GM19023 (cell line): ENCODE data around the gene NCAPD3.

Experiments
- ATAC-seq: cut with Tn5 transposase; IDR thresholded peaks from one replicate; pipeline ENCODE4 v1.9.1; 2021; ENCODE audit warnings: mild to moderate bottlenecking, moderate library complexity; ENCODE audit not compliant: unreplicated experiment

The NCAPD3 gene

GRCh38 chr11:134170177-134170918, 53.4 kb downstream of the NCAPD3 start:
- ATAC-seq = no peak

- no peak for ATAC-seq
Observed at GRCh38 chr11:134164490-134165370, 59.0 kb downstream of the NCAPD3 start.

GRCh38 chr11:134159652-134160051, 64.1 kb downstream of the NCAPD3 start:
- ATAC-seq = no peak

- no peak for ATAC-seq
Observed at GRCh38 chr11:134158023-134158422, 65.7 kb downstream of the NCAPD3 start.

GRCh38 chr11:134157451-134157850, 66.3 kb downstream of the NCAPD3 start:
- no peak for ATAC-seq

- no peak for ATAC-seq
Observed at GRCh38 chr11:134155946-134156865, 67.6 kb downstream of the NCAPD3 start.

GRCh38 chr11:134155456-134155855, 68.3 kb downstream of the NCAPD3 start:
- ATAC-seq = no peak

GRCh38 chr11:134154441-134154840, 69.3 kb downstream of the NCAPD3 start:
- no peak for ATAC-seq

GRCh38 chr11:134153147-134153905, 70.4 kb downstream of the NCAPD3 start:
- ATAC-seq = no peak

GRCh38 chr11:134152696-134153095, 71.1 kb downstream of the NCAPD3 start:
- ATAC-seq = no peak

GRCh38 chr11:134151083-134151747, 72.6 kb downstream of the NCAPD3 start:
- no peak for ATAC-seq

- no peak for ATAC-seq
Observed at GRCh38 chr11:134150195-134150903, 73.4 kb downstream of the NCAPD3 start.

- no peak for ATAC-seq
Observed at GRCh38 chr11:134149371-134149770, 74.4 kb downstream of the NCAPD3 start.

GRCh38 chr11:134146598-134146997, 77.2 kb downstream of the NCAPD3 start:
- no peak for ATAC-seq

- ATAC-seq = no peak
Observed at GRCh38 chr11:134145715-134146114, 78.1 kb downstream of the NCAPD3 start.

GRCh38 chr11:134144744-134145143, 79.0 kb downstream of the NCAPD3 start:
- no peak for ATAC-seq

- no peak for ATAC-seq
Observed at GRCh38 chr11:134143801-134144200, 80.0 kb downstream of the NCAPD3 start.

- ATAC-seq = no peak
Observed at GRCh38 chr11:134142536-134142935, 81.2 kb downstream of the NCAPD3 start.

GRCh38 chr11:134140961-134141490, 82.7 kb downstream of the NCAPD3 start:
- ATAC-seq = no peak
